ENCODE results near the gene TMC4.

DNA sequence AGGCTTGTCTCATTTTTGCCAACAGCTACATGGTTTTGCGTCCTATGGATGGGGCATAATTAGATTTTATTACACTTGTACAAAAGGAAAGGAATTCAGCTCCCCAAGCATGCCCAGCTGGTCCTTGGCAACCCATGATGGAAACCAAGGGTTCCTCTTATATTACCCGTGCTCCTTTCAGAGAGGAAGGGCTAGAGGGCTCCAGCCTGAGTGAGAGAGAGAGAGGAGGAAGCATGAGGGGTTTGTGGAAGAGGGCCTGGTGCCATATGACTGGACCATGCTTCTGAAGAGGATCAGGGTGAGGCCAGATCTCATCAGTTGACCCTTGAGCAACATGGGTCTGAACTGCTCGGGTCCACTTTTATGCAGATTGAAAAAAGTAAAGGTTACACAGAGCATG is 24.2 kb upstream of the TMC4 start:
- TF ChIP-seq, protein P1, sequence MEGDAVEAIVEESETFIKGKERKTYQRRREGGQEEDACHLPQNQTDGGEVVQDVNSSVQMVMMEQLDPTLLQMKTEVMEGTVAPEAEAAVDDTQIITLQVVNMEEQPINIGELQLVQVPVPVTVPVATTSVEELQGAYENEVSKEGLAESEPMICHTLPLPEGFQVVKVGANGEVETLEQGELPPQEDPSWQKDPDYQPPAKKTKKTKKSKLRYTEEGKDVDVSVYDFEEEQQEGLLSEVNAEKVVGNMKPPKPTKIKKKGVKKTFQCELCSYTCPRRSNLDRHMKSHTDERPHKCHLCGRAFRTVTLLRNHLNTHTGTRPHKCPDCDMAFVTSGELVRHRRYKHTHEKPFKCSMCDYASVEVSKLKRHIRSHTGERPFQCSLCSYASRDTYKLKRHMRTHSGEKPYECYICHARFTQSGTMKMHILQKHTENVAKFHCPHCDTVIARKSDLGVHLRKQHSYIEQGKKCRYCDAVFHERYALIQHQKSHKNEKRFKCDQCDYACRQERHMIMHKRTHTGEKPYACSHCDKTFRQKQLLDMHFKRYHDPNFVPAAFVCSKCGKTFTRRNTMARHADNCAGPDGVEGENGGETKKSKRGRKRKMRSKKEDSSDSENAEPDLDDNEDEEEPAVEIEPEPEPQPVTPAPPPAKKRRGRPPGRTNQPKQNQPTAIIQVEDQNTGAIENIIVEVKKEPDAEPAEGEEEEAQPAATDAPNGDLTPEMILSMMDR (IDR thresholded peaks at IDR 0.05; ENCODE audit: poor library complexity) = no peak
- TF ChIP-seq EZH2 (IDR thresholded peaks at IDR 0.05; ENCODE audit: borderline replicate concordance) = no peak

Measured in hepatocyte (in vitro differentiated cells).